H7 (cell line): ENCODE results near the gene NLGN1. TPM values are rescaled to one million over a fixed set of nuclear protein-coding genes. Genes with fewer than 3 reads are reported as not detected.
"Not testable (repeated sequence)": the region's sequence is repeated elsewhere in the genome, so short reads cannot be mapped to it uniquely, and the experiment has no call there.

Experiments used
- DNase-seq: peaks from one replicate; pipeline ENCODE4 v3.0.0; 2012
- H3K27me3 ChIP-seq: 2 replicates; pipeline ENCODE4 v1.6.0; 2011; ENCODE audit warnings: mild to moderate bottlenecking, low read length; ENCODE audit not compliant: control insufficient read depth, insufficient read depth
- H3K36me3 ChIP-seq: replicated peaks from 2 replicates; pipeline ENCODE4 v1.5.1; 2011; ENCODE audit warnings: low read length; ENCODE audit not compliant: control insufficient read depth, insufficient read depth
- H3K4me3 ChIP-seq: 2 replicates; pipeline ENCODE4 v1.5.1; 2011; ENCODE audit warnings: low read depth, mild to moderate bottlenecking, control low read depth, low read length, moderate library complexity; ENCODE audit not compliant: insufficient read depth
- total RNA-seq: library from RNA; depleted of rRNA; stranded (reverse); fragments of >200 nt; shearing (Covaris generic); gene quantifications from 2 replicates; pipeline ENCODE4 v1.2.3, GENCODE V29; 2014

NLGN1 gene
- total RNA-seq, 1 experiment from 2014 or later, result 7.1 TPM

- no peak for DNase-seq
- no peaks in the 10 kb centered on the region for H3K27me3 ChIP-seq
- no peaks in the 10 kb centered on the region for H3K36me3 ChIP-seq
- H3K4me3 ChIP-seq, result no peak overlapping the region
Observed at GRCh38 chr3:174202561-174202960, 805.0 kb downstream of the NLGN1 start.

GRCh38 chr3:174204765-174205164, 807.2 kb downstream of the NLGN1 start:
- H3K4me3 ChIP-seq, result no peak overlapping the region
- no peak for DNase-seq
- no peaks in the 10 kb centered on the region for H3K36me3 ChIP-seq
- H3K27me3 ChIP-seq, result no peaks in the 10 kb centered on the region

GRCh38 chr3:174206607-174207192, 809.2 kb downstream of the NLGN1 start:
- H3K27me3 ChIP-seq, result no peaks in the 10 kb centered on the region
- H3K4me3 ChIP-seq, result no peak overlapping the region
- no peak for DNase-seq

GRCh38 chr3:174208161-174208560, 810.6 kb downstream of the NLGN1 start:
- no peaks in the 10 kb centered on the region for H3K27me3 ChIP-seq
- H3K36me3 ChIP-seq, result no peaks in the 10 kb centered on the region
- DNase-seq, result no peak
- H3K4me3 ChIP-seq, result no peak overlapping the region

More at GRCh38 chr3:174206607-174207192, 809.2 kb downstream of the NLGN1 start:
- no peaks in the 10 kb centered on the region for H3K36me3 ChIP-seq

- H3K36me3 ChIP-seq, H3K27me3 ChIP-seq, DNase-seq, H3K4me3 ChIP-seq: not testable (repeated sequence)
Observed at GRCh38 chr3:174211896-174212295, 814.4 kb downstream of the NLGN1 start.

- no peak for DNase-seq
- no peak overlapping the region for H3K4me3 ChIP-seq
- no peaks in the 10 kb centered on the region for H3K36me3 ChIP-seq
- no peaks in the 10 kb centered on the region for H3K27me3 ChIP-seq
Observed at GRCh38 chr3:174215456-174215855, 817.9 kb downstream of the NLGN1 start.

- no peaks in the 10 kb centered on the region for H3K36me3 ChIP-seq
- no peak for DNase-seq
- no peak overlapping the region for H3K4me3 ChIP-seq
- no peaks in the 10 kb centered on the region for H3K27me3 ChIP-seq
Observed at GRCh38 chr3:174216019-174216418, 818.5 kb downstream of the NLGN1 start.

- no peak for DNase-seq
- no peaks in the 10 kb centered on the region for H3K36me3 ChIP-seq
- H3K4me3 ChIP-seq, result no peak overlapping the region
- H3K27me3 ChIP-seq, result no peaks in the 10 kb centered on the region
Observed at GRCh38 chr3:174216946-174217718, 819.6 kb downstream of the NLGN1 start.

- DNase-seq, result no peak
- Histone ChIP-seq H3K27me3 (no peaks in the 10 kb centered on the region), H3K4me3 (no peak overlapping the region), H3K36me3 (no peaks in the 10 kb centered on the region)
Observed at GRCh38 chr3:174218016-174218415, 820.5 kb downstream of the NLGN1 start.

- no peaks in the 10 kb centered on the region for H3K36me3 ChIP-seq
- H3K4me3 ChIP-seq, result no peak overlapping the region
- no peaks in the 10 kb centered on the region for H3K27me3 ChIP-seq
- DNase-seq, result no peak
Observed at GRCh38 chr3:174219738-174220137, 822.2 kb downstream of the NLGN1 start.

GRCh38 chr3:174220775-174221554, 823.4 kb downstream of the NLGN1 start:
- H3K27me3 ChIP-seq, result no peaks in the 10 kb centered on the region
- no peak overlapping the region for H3K4me3 ChIP-seq
- H3K36me3 ChIP-seq, result no peaks in the 10 kb centered on the region
- no peak for DNase-seq

- Histone ChIP-seq H3K27me3 (no peaks in the 10 kb centered on the region), H3K36me3 (no peaks in the 10 kb centered on the region), H3K4me3 (no peak overlapping the region)
- no peak for DNase-seq
Observed at GRCh38 chr3:174223042-174223441, 825.5 kb downstream of the NLGN1 start.

GRCh38 chr3:174223626-174224025, 826.1 kb downstream of the NLGN1 start:
- DNase-seq, result no peak

GRCh38 chr3:174229916-174230315, 832.4 kb downstream of the NLGN1 start:
- Histone ChIP-seq H3K27me3 (no peaks in the 10 kb centered on the region), H3K36me3 (no peaks in the 10 kb centered on the region), H3K4me3 (no peak overlapping the region)
- DNase-seq, result no peak

More at GRCh38 chr3:174223626-174224025, 826.1 kb downstream of the NLGN1 start:
- Histone ChIP-seq H3K27me3 (no peaks in the 10 kb centered on the region), H3K4me3 (no peak overlapping the region), H3K36me3 (no peaks in the 10 kb centered on the region)
